Esophagus squamous epithelium (tissue), 4 donors: ENCODE measurements around the gene SOX1.

ENCODE experiments used
- CTCF ChIP-seq, 6 experiments: fragments of 450-650 bp in 4 of 6; fragments of 200-600 bp in 2 of 6; sonication (generic) in 2 of 6; IDR thresholded peaks; one replicate each; pipeline ENCODE4 v1.5.1; 2016 to 2019; ENCODE audit warnings: antibody characterized with exemption in 6 of 6, mild to moderate bottlenecking in 4 of 6, moderate library complexity in 4 of 6
- POLR2A ChIP-seq, 4 donors: fragments of 450-650 bp; IDR thresholded peaks; one replicate each; pipeline ENCODE4 v1.6.1; 2017; ENCODE audit warnings: antibody characterized with exemption in 4 of 4, mild to moderate bottlenecking in 4 of 4, moderate library complexity in 3 of 4

GRCh38 chr13:112113348-112113747, 46.4 kb downstream of the SOX1 start:
- no peak for TF ChIP-seq POLR2A (IDR thresholded peaks at IDR 0.05)
- TF ChIP-seq CTCF (IDR thresholded peaks at IDR 0.05) = no peak
